Measurements from ENCODE around the gene LAMC1. TPM values are rescaled to one million over a fixed set of nuclear protein-coding genes. Genes with fewer than 3 reads are reported as not detected.

LAMC1 gene
- total and polyA plus RNA-seq, 2 of the 4 experiments (the other 2 are of a cell fraction): 249 to 394 TPM

DNA sequence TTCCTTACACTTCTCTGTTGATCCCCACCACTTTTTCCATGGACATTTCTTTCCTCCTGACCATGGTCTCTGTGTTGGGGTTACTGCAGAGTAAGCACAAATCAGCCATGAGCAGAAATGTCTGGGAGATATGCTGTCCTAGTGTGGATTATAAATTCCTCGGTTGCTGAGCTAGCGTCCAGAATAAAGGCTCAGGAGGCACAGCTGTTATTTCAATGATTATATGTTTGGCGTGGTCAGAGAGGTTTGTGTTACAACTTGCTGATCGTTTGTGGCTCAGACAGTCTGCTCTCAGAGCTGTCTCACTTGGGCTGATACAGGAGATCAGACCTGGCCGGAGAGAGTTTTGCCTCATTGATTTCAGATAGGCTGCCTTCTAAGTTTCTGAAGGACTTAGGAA, 125.4 kb downstream of the LAMC1 start:
- no peak overlapping the region for H3K27ac ChIP-seq (ENCODE audit: insufficient read depth, low read length)

More for the DNA sequence above, 125.4 kb downstream of the LAMC1 start:
- ATAC-seq (ENCODE audit: low read depth) (peak; percentile 71), DNase-seq (peak; percentile 64)
- no TSS peak for BruUV-seq (replicated peaks)
- Histone ChIP-seq H2AK9ac (replicated peaks; ENCODE audit: low read depth, low read length, poor library complexity) (no peak overlapping the region), H4K20me1 (ENCODE audit: insufficient read depth, low read length) (no peaks in the 10 kb centered on the region), H3K4me3 (ENCODE audit: insufficient read depth, low read depth, low read length) (no peak overlapping the region), H3K4me2 (ENCODE audit: low read depth, low read length) (0 out of 2 replicates have a peak overlapping the region, but pooled peaks have one; percentile 7), H3K27me3 (ENCODE audit: control insufficient read depth, insufficient read depth, low read length) (no peaks in the 10 kb centered on the region), H3K4ac (ENCODE audit: low read depth, low read length) (peak overlapping the region; percentile 17; the same call in 1 of the 2 replicates), H3K23ac (ENCODE audit: low read depth, low read length) (0 out of 2 replicates have a peak overlapping the region, but pooled peaks have one; percentile 13), H3K18ac (ENCODE audit: low read depth, low read length) (no peak overlapping the region), H3K56ac (ENCODE audit: extremely low read depth, insufficient read depth, low read length) (no peak overlapping the region), H3K4me1 (ENCODE audit: control insufficient read depth, insufficient read depth, low read length) (peaks cover 5% of the 10 kb centered on the region; the same call in 1 of the 2 replicates), H4K5ac (ENCODE audit: low read depth, low read length) (no peak overlapping the region), H3K9me3 (ENCODE audit: control insufficient read depth, insufficient read depth, low read length) (no peaks in the 10 kb centered on the region), H3K9me1 (ENCODE audit: insufficient read depth, low read length) (peaks cover 17% of the 10 kb centered on the region; the same call in 1 of the 2 replicates), H2BK5ac (ENCODE audit: low read depth, low read length, poor library complexity, severe bottlenecking) (no peak overlapping the region), H3K79me1 (ENCODE audit: low read depth in 1 of 2, low read length in 2 of 2) (peaks cover 4 to 11% of the 10 kb centered on the region in 2 experiments; a peak in 2 of 4 replicates), H2BK20ac (ENCODE audit: low read depth, low read length) (peak overlapping the region; percentile 9; the same call in 1 of the 2 replicates), H2AFZ (replicated peaks; ENCODE audit: low read length, poor library complexity) (peak overlapping the region; percentile 19), H3K9ac (ENCODE audit: low read depth, low read length) (no peak overlapping the region; the same call in 1 of the 2 replicates), H2BK120ac (ENCODE audit: low read depth, low read length) (0 out of 2 replicates have a peak overlapping the region, but pooled peaks have one; percentile 1), H4K91ac (ENCODE audit: insufficient read depth, low read depth, low read length) (no peak overlapping the region), H2AK5ac (ENCODE audit: low read depth, low read length) (no peak overlapping the region), H2BK15ac (ENCODE audit: low read depth, low read length) (no peak overlapping the region), H3K14ac (replicated peaks; ENCODE audit: low read depth, low read length) (peak overlapping the region; percentile 26; the same call in 1 of the 2 replicates), H4K8ac (ENCODE audit: low read depth in 2 of 2, low read length in 2 of 2) (peak overlapping the region in 1 of 2 experiments; percentile 22; a peak in 1 of 4 replicates), H3K36me3 (ENCODE audit: control insufficient read depth, insufficient read depth, low read length) (peaks cover 12% of the 10 kb centered on the region)
- POLR2A ChIA-PET (ENCODE audit: unreplicated experiment): interaction anchor here (0.6 kb wide), 1 partner anchor 86 kb away, joined by 3 read pairs; no protein-coding TSS in a partner anchor
- intact Hi-C loops (cut with micrococcal nuclease) (loop anchor here (2.0 to 5.0 kb wide), 2 partner anchors 129 to 186 kb away; no protein-coding TSS in a partner anchor), in situ Hi-C loops (cut with MboI; ENCODE audit: low sequenced_read_pairs) (no loop called here), dilution Hi-C loops (cut with HindIII; ENCODE audit: low sequenced_read_pairs, unreplicated experiment) (no loop called here)
- CTCF ChIA-PET: interaction anchor here (1.0 kb wide), 2 partner anchors 20 to 86 kb away, joined by 3 read pairs; no protein-coding TSS in a partner anchor
- TF ChIP-seq BHLHE40 (IDR thresholded peaks at IDR 0.05; ENCODE audit: low read depth, low read length): no peak
- TF ChIP-seq, protein P1, sequence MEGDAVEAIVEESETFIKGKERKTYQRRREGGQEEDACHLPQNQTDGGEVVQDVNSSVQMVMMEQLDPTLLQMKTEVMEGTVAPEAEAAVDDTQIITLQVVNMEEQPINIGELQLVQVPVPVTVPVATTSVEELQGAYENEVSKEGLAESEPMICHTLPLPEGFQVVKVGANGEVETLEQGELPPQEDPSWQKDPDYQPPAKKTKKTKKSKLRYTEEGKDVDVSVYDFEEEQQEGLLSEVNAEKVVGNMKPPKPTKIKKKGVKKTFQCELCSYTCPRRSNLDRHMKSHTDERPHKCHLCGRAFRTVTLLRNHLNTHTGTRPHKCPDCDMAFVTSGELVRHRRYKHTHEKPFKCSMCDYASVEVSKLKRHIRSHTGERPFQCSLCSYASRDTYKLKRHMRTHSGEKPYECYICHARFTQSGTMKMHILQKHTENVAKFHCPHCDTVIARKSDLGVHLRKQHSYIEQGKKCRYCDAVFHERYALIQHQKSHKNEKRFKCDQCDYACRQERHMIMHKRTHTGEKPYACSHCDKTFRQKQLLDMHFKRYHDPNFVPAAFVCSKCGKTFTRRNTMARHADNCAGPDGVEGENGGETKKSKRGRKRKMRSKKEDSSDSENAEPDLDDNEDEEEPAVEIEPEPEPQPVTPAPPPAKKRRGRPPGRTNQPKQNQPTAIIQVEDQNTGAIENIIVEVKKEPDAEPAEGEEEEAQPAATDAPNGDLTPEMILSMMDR (conservative IDR thresholded peaks at IDR 0.05; ENCODE audit: low read depth, low read length): no peak
- TF ChIP-seq, protein P2, sequence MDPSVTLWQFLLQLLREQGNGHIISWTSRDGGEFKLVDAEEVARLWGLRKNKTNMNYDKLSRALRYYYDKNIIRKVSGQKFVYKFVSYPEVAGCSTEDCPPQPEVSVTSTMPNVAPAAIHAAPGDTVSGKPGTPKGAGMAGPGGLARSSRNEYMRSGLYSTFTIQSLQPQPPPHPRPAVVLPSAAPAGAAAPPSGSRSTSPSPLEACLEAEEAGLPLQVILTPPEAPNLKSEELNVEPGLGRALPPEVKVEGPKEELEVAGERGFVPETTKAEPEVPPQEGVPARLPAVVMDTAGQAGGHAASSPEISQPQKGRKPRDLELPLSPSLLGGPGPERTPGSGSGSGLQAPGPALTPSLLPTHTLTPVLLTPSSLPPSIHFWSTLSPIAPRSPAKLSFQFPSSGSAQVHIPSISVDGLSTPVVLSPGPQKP (IDR thresholded peaks at IDR 0.05; ENCODE audit: borderline replicate concordance, low read depth, low read length): no peak
- no peak for TF ChIP-seq RAD21 (IDR thresholded peaks at IDR 0.05; ENCODE audit: low read length)
- TF ChIP-seq, protein P3, sequence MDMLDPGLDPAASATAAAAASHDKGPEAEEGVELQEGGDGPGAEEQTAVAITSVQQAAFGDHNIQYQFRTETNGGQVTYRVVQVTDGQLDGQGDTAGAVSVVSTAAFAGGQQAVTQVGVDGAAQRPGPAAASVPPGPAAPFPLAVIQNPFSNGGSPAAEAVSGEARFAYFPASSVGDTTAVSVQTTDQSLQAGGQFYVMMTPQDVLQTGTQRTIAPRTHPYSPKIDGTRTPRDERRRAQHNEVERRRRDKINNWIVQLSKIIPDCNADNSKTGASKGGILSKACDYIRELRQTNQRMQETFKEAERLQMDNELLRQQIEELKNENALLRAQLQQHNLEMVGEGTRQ (IDR thresholded peaks at IDR 0.05; ENCODE audit: low read depth, low read length): no peak
- no peak for TF ChIP-seq RFX5 (IDR thresholded peaks at IDR 0.05; ENCODE audit: low read depth, low read length)
- TF ChIP-seq MAFK (IDR thresholded peaks at IDR 0.05; ENCODE audit: low read depth, low read length): peak; percentile 81
- 12% methylated on average over 3 of the region's 5 CpGs; no CpG with 5 or more reads in 1 of the 2 experiments for WGBS, 2 experiments (ENCODE audit: extremely low coverage in 2 of 2, insufficient read length in 1 of 2)

Data from IMR-90 (cell line).